H1 (cell line): ENCODE measurements around the gene DPYSL4. TPM values are rescaled to one million over a fixed set of nuclear protein-coding genes. Genes with fewer than 3 reads are reported as not detected.

Experiments used
- E2F6 ChIP-seq: IDR thresholded peaks from 2 replicates; pipeline ENCODE4 v1.6.1; 2012; ENCODE audit warnings: inconsistent platforms
- RXRA ChIP-seq: IDR thresholded peaks from 2 replicates; pipeline ENCODE4 v1.6.1; 2011; ENCODE audit warnings: low read depth, mild to moderate bottlenecking, low read length, moderate library complexity; ENCODE audit not compliant: insufficient read depth
- USF2 ChIP-seq: IDR thresholded peaks from 2 replicates; pipeline ENCODE4 v1.6.1; 2011; ENCODE audit warnings: low read length, improper control_type of control experiment
- polyA plus RNA-seq, 7 experiments: library from polyadenylated mRNA; depleted of rRNA in 3 of 7; stranded (reverse) in 5 of 7; unstranded in 2 of 7; fragments of >200 nt in 5 of 7; fragments of 200-250 nt in 2 of 7; gene quantifications; 1 replicate in 5 of 7; 2 replicates in 1 of 7; 4 replicates in 1 of 7; pipeline versions ENCODE4 v1.2.1 to v1.2.3, GENCODE V29; 2011 to 2013; ENCODE audit warnings: missing spikeins in 2 of 7, mixed read lengths in 2 of 7
- total RNA-seq: library from RNA; stranded (reverse); fragmentation: NEBNext Ultra II Directional; extraction: Animal tissue kit (Norgen Biotek cat#: 25700); gene quantifications from 2 replicates; pipeline ENCODE4 v1.2.1, GENCODE V29; 2021

The DPYSL4 gene
- total and polyA plus RNA-seq, 2 of the 8 experiments (the other 6 are each of a cell fraction or from before 2014, with no cell fraction given), result 12.9 to 15.2 TPM

GRCh38 chr10:132172091-132173066 lies 14.4 kb upstream of the DPYSL4 start (continued):
- no peak for TF ChIP-seq USF2
- no peak for TF ChIP-seq E2F6
- TF ChIP-seq RXRA, result no peak
- TF ChIP-seq, all 59 proteins: peak for 0
